Measurements from ENCODE around the gene RPTOR.
"Not testable (repeated sequence)": the region's sequence is repeated elsewhere in the genome, so short reads cannot be mapped to it uniquely, and the experiment has no call there.

RPTOR gene

GRCh38 chr17:80762076-80762475, 217.4 kb downstream of the RPTOR start:
- no peak for TF ChIP-seq CTCF (IDR thresholded peaks at IDR 0.05; ENCODE audit: low read depth, low read length)
- H3K4me3 ChIP-seq (ENCODE audit: low read depth, low read length) = no peak overlapping the region

- TF ChIP-seq CTCF (IDR thresholded peaks at IDR 0.05; ENCODE audit: low read depth, low read length) = no peak
- no peak overlapping the region for H3K4me3 ChIP-seq (ENCODE audit: low read depth, low read length)
Observed at GRCh38 chr17:80763293-80763867, 218.7 kb downstream of the RPTOR start.

- not testable (repeated sequence) for H3K4me3 ChIP-seq (ENCODE audit: low read depth, low read length)
Observed at GRCh38 chr17:80764627-80765145, 220.0 kb downstream of the RPTOR start.

GRCh38 chr17:80765241-80765961, 220.8 kb downstream of the RPTOR start:
- TF ChIP-seq CTCF (IDR thresholded peaks at IDR 0.05; ENCODE audit: low read depth, low read length) = no peak
- H3K4me3 ChIP-seq (ENCODE audit: low read depth, low read length) = no peak overlapping the region

GRCh38 chr17:80766290-80766855, 221.7 kb downstream of the RPTOR start:
- H3K4me3 ChIP-seq (ENCODE audit: low read depth, low read length) = no peak overlapping the region
- TF ChIP-seq CTCF (IDR thresholded peaks at IDR 0.05; ENCODE audit: low read depth, low read length) = no peak

- H3K4me3 ChIP-seq (ENCODE audit: low read depth, low read length) = no peak overlapping the region
- no peak for TF ChIP-seq CTCF (IDR thresholded peaks at IDR 0.05; ENCODE audit: low read depth, low read length)
Observed at GRCh38 chr17:80768389-80768788, 223.8 kb downstream of the RPTOR start.

GRCh38 chr17:80768936-80769335, 224.3 kb downstream of the RPTOR start:
- TF ChIP-seq CTCF (IDR thresholded peaks at IDR 0.05; ENCODE audit: low read depth, low read length) = no peak

More at GRCh38 chr17:80768936-80769335, 224.3 kb downstream of the RPTOR start:
- no peak overlapping the region for H3K4me3 ChIP-seq (ENCODE audit: low read depth, low read length)
